ENCODE results near the gene DTD1. TPM values are rescaled to one million over a fixed set of nuclear protein-coding genes. Genes with fewer than 3 reads are reported as not detected.
A peak's percentile ranks its signal among the peaks of the same experiment; 100 is the strongest.

DTD1 gene
- total RNA-seq, 1 donor from 2014 or later, result 35.5 TPM

GRCh38 chr20:18615020-18615650 lies 27.3 kb downstream of the DTD1 start:
- no peak for DNase-seq (ENCODE audit: low read depth in 2 of 2)

GRCh38 chr20:18621004-18621403 lies 33.1 kb downstream of the DTD1 start:
- DNase-seq (ENCODE audit: low read depth in 2 of 2), result no peak

GRCh38 chr20:18623156-18623910 lies 35.5 kb downstream of the DTD1 start:
- DNase-seq (ENCODE audit: low read depth in 2 of 2), result no peak

DNA sequence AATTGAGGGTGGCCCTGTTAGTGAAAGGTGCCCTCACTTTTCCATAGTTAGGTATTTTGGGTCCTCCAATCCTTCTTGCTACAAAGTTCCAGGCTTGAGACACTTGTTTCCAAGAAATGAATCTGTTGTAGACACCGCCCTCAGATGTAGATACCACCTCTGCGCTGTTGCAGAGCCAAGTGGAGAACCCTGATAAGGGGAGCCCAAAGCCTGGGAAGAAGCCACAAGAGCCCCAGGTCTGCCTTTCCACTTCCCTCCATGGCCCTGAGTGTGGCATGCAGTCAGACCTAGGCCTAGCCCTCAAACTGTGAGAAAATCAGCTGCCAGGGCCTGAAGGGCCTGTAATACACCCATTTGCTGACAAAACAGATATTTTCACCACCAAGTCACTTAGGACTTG lies 37.1 kb downstream of the DTD1 start:
- DNase-seq (ENCODE audit: low read depth in 2 of 2), result no peak

DNA sequence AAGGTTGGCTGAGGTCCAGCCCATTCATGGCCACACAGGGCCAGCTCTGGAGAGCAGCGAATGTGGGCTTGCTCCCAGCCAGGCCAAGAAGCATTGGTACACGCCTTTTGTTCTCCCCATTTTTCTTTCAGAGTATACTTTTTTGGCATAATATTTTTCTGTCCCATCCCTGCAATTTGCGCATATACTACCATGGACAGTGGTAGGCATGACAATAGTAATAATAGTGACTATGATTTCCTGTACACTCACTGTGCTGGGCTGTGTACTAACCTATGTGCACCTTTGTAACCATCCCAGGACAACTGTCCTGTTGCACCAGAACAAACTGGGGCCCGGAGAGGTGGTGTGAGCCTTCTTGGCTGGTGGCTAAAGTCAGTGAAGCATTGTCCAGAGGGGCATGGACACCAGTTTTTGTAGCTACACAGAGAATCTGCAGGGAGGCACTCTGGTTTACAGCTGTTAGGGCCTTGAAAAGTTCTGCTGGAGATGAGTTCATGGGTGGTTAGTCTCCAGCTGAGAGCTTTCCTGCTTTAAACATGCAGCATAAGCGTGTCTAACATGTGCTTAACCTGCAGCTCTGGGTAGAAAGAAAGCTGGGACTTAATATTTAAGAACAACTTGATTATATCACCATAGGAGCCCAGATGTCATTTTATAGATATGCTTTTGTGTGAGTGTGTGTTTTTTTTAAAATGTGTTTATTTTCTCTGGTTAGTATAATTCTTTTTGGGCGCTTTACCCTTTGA lies 38.2 kb downstream of the DTD1 start:
- DNase-seq (ENCODE audit: low read depth in 2 of 2), result no peak

GRCh38 chr20:18628330-18628920 lies 40.6 kb downstream of the DTD1 start:
- DNase-seq (ENCODE audit: low read depth in 2 of 2), result peak in 1 of 2 donors; percentile 22

DNA sequence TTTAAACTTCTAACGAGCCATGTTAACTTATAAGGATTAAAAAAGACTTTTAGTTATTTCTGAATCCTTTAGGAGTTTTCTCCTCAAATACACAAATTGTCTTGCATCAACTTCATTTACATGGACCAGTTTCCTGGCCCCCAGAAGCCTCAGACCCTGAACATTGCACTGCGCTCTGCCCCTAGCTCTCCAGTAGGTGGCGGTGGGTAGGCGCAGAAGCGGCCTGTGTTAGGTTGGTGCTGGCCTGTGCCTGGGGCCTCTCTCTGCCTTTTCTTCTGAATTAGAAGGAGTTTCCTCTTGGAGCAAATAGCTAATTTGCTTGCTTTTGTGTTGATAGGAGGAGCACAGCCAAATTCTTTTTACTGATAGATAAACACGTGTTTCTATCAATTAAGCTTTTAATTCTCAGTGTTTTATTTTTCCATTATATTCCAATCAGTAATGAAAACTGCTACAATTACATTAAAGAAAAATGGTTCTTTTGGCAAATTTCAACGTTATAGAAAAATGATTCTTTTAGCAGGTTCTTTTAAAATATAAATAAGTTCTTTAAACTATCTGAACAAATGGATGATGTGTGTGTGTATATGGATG lies 44.4 kb downstream of the DTD1 start:
- peak; percentile 70 to 75 for DNase-seq (ENCODE audit: low read depth in 2 of 2)

DNA sequence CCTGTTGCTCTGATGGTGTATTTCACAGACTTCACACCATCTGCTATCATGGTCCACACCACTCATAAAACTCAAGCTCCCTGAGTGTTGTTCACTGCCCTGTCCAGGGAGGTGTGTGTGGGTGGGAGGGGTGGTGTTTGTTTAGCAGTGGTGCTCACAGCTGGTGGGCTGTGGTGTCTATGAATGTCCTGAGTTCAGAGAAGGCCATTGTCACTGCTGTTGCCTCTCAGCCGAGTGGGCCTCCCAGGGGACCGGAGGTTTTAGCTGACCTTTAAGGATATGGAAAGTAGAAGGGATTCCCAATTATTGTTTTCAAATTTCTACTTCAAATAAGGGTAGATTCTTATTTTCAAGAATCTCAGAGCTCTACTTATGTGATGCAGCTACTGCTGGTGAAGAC lies 45.6 kb downstream of the DTD1 start:
- no peak for DNase-seq (ENCODE audit: low read depth in 2 of 2)

- DNase-seq (ENCODE audit: low read depth in 2 of 2), result no peak
Observed at GRCh38 chr20:18634501-18634900, 46.6 kb downstream of the DTD1 start.

- DNase-seq (ENCODE audit: low read depth in 2 of 2), result no peak
Observed at GRCh38 chr20:18635380-18635779, 47.5 kb downstream of the DTD1 start.

- DNase-seq (ENCODE audit: low read depth in 2 of 2), result no peak
Observed at GRCh38 chr20:18637224-18637623, 49.4 kb downstream of the DTD1 start.

GRCh38 chr20:18638768-18639167 lies 50.9 kb downstream of the DTD1 start:
- no peak for DNase-seq (ENCODE audit: low read depth in 2 of 2)

DNA sequence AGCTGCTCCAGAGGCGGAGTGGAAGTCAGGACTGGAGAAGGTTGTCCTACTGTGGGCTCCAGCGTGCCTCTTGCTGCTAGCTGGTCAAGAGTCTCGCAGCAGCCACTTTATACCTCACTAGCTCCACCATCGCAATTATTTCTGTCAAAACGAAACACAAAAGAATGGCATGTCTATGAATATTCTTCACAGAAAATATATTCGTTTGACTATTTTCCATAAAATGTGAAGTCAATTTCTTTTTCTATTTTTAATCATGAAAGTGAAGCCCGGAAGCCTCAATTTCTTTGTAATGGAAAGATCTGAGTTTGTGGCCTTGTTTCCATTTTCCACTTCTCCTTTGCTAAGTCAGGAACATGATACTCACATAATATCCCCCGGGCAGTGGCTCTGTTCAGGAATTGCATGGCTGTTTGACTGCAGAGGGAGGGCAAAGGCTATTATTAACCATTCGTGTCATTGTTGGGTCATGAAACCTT lies 51.7 kb downstream of the DTD1 start:
- DNase-seq (ENCODE audit: low read depth in 2 of 2), result peak in 1 of 2 donors; percentile 54

DNA sequence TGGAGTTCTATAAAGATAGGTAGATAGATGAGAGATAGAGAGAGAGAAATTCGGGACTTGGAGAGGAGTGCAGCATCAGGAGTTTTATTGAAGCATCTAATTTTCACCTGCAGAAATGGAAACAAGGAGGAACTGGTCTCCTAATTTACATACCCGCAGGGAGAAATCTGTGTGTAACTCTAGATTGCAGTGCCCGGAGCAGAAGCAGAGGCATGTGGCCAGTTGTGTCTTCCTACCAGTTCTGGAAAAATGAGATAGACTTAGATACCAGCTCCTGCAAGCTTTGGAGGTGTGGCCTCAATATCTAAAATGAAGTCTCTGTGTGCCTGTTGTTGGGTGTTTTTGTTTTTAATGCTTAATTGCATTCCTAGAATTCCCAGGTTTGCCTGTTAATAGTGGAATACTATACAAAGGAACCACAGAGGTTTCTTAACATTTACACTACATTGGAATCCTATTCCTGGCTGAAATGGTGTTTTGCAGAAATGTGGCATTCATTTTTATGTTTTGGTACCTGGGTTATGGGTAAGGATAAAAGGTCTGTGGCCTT lies 57.4 kb downstream of the DTD1 start:
- DNase-seq (ENCODE audit: low read depth in 2 of 2), result no peak

DNA sequence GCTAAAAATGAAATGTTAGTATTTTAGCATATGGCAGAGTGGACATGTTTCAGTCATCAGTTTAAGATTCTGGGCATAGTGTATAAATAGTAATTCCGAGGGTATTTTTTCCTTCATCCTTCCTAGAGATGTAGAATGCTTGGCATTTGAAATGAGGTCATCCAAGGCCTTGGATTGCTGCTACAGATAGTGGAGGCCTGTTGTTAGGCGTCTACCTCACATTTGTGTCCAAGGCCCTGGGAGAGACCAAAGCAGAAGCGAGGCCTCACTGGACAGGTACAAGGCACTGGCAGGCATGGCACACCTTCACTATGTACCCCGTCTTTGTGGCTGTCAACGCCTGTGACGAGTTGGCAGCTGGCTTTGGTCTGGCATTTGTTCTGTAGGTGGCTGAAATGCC lies 58.0 kb downstream of the DTD1 start:
- no peak for DNase-seq (ENCODE audit: low read depth in 2 of 2)

- no peak for DNase-seq (ENCODE audit: low read depth in 2 of 2)
Observed at GRCh38 chr20:18647777-18648176, 59.9 kb downstream of the DTD1 start.

DNA sequence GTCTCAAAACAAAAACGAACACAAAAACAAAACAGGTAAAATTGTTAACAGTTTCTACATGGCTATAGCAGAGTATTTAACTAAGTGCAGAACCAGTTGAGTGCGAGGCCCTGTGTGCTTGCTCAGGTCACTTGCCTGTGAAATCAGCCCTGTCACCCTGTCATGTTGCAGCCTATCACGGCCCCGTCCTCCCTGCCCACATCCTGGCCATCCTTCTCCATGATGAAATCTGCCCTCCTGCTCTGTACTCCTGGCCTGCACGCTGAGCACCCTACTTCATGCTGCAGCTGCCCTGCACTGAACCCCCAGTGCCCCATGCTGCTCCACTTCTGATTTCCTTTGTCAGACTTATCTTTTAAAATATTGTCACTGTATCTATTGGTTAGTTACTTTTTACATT lies 62.4 kb downstream of the DTD1 start:
- no peak for DNase-seq (ENCODE audit: low read depth in 2 of 2)

DNA sequence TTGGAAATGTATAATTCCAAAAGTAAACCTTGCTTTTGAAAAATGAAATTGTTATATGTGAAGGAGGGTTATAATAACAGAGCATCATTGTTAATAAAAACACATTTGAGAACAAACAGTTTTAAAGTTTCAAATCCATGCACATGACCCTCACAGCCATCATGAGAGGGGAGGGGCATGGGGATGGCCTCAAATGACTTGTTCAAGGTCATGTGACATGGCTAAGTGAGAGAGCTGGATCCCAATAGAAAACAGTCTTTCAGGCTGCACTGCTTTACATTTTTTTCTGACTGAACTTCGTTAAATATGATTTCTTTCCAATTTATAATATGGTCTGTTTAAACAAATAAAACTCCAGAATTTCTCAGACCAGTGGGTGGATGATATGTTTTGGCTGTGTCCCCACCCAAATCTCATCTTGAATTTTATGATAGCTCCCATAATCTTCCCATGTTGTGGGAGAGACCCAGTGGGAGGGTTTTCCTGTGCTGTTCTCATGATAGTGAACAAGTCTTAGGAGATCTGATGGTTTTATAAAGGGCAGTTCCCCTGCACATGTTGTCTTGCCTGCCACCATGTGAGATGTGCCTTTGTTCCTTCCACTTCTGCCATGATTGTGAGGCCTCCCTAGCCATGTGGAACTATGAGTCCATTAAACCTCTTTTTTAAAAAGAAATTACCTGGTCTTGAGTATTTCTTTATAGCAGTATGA lies 66.0 kb downstream of the DTD1 start:
- no peak for DNase-seq (ENCODE audit: low read depth in 2 of 2)

DNA sequence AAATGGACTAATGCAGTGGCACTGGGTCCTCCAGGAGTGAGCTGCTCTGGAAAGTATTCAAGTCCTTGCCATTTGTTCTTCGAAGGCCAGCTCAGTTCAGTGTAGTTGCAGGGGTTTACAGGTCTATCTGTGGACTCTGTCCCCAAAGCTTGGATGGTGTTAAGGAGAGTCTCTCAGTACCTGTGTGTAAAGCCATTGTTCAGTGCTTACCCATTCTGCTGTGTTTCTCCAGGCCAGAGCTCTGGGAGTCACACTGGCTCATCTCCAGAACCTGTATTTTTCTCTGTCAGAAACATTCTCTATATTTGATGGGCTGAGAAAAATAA lies 66.6 kb downstream of the DTD1 start:
- DNase-seq (ENCODE audit: low read depth in 2 of 2), result no peak

DNA sequence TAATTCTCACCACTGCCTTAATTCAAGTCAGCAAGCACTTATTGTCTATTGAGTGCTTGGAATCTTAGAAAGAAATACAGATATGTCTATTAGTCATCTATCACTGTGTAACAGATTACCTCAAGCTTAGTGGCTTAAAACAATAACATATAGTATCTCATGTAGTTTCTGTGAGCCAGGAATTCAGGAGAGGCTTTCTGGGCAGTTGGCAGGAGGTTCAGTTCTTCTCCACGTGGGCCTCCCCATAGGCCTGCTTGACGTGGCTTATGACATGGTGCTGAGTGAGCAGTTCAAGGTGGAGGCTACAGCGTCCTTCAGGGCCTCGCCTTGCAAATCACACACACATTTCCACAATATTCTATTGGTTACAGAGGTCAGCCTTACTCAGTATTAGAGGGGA lies 69.7 kb downstream of the DTD1 start:
- DNase-seq (ENCODE audit: low read depth in 2 of 2), result no peak

Data from lung microvascular endothelial cell (primary cell).